ENCODE data around the gene PLPP3.

PLPP3 gene

DNA sequence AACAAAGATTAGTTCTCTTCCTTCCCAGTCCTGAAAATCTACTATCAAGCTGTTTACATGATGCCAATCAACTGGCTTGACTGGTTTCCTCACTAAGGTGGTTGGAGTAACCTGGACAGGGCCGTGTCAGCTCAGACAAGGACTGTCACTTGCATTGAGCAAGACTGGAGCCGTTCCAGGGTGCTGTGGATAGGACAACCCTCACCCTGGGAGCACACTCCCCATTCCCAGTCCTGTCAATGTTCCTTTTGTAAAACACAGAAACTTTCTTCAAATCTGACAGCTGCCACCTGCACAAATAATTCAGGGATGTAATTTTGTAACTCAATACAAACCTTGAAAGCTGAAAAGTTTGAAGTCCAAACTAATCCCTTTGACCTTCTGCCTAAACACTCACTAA is 31.4 kb downstream of the PLPP3 start:
- no peak for DNase-seq (ENCODE audit: low read depth)

DNA sequence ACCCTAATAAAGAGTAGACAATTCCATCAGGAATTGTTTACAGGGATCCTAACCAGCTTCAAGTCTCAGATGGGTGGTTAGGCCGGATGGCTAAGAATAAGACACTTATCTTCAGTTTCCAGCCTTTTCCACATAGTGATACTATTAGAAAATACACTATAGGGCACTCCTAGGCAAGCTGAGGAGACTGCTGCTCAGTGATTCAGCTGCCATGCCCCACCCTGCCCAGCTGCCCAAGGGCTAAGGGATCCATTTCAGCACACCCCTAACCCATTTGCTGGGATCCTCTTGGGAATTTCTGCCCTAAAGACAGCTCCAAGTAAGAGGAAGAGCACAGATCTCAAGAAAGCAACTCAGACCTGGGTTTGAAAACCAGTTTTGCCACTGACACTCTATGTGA is 31.9 kb downstream of the PLPP3 start:
- DNase-seq (ENCODE audit: low read depth) = no peak

DNA sequence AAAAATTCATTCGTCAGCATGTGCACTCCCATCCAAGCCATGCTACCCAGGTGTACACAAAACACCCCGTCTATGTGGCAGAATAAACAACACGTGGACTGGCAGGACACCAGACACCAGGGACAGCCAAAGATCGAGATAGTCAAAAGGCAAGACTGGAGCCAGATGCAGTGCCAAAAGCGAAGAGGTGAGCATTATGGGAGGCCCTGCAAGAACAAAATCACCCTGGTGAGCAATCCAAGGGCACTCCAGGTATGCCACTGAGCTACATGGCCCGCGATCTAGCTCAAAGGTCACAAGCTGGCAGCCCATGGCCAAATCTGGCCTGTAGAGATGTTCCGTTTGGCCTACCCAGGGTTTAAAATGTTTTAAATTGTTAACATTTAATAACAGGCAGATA is 33.7 kb downstream of the PLPP3 start:
- no peak for DNase-seq (ENCODE audit: low read depth)

DNA sequence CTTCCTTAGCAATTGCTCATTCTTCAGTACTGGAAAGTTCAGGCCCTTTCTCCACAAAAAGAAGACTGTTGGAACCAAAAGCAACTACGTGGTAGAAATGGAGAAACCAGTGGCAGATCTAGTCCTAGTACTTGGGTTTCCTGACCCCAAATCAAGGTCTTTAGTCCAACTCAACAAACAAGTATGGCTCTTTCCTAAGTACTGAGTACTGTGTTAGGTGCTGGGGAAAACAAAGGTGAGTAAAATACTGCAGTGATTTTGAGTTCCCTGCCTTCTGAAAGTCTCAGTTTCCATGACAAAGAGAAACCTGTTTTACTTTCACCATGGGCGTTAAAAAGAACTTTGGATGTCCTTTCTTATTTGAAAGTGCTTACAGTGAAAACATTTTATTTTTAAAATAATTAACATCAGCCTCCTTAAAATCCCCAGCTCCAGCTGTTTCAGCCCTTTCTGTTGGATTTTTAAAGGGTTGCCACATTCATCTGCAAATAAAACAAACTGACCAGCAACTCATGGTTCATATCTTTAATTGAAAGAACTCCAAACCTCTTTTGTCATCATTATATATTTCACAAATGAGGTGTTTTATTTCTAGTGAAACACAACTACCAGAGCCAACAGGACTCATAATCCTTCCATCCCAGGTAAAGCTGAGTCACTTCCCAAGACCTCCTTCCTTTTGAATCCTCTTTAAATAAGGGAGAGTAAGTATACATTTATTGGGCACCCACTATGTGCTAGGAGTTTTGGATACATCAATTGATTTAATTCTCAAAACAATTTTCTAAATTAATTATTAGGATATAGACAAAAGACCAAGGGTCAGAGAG is 35.4 kb downstream of the PLPP3 start:
- no peak for DNase-seq (ENCODE audit: low read depth)

DNA sequence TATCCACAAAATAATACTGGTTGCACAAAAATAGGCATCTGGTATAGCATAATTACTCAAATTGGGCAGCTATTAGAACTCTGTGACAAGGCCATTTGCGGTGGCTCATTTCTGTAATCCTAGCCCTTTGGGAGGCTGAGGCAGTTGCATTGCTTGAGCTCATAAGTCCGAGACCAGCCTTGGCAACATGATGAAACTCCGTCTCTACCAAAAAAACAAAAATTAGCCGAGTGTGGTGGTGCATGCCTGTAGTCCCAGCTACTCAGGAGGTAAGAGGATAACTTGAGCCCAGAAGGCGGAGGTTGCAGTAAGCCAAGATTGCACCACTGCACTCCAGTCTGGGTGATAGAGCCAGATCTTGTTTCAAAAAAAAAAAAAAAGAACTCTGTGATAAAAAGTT is 36.7 kb downstream of the PLPP3 start:
- DNase-seq (ENCODE audit: low read depth) = no peak

DNA sequence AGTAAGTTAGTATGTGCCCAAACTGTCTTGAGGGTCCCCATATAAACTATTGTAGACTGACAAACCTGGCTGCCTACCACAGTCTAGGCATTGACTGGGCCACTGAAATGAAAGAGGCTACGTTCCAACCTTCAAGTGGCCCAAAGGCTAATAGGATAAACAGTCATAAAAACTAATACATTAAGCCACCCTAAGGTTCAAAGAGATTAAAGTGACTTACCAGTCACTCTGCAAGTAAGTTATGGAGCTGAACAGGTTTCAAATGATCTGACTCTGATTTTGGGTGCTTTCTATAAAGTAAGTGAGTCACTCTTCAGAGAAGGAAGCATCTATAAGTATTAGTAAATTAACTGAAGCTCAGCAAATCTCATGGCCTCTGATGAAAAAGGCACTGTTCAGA is 38.0 kb downstream of the PLPP3 start:
- DNase-seq (ENCODE audit: low read depth) = no peak

DNA sequence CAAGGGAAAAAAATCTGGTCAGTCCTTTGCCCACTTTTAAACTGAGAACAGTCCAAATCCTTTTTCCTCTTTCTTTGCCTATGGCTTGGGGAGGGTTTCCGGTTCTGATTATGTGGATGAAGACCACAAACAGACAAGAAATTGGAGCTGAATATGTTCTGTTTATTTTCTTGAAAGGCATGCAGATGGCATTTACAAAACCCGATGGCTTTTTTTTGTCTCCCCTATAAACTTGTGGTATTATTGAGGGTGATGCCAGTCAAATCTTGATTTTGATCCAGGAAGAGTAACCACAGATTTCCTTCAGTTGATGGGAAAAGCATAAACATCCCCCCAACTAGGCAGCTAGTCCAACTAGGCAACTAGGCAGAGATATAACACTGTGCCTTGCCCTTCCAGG is 38.9 kb downstream of the PLPP3 start:
- no peak for DNase-seq (ENCODE audit: low read depth)

DNA sequence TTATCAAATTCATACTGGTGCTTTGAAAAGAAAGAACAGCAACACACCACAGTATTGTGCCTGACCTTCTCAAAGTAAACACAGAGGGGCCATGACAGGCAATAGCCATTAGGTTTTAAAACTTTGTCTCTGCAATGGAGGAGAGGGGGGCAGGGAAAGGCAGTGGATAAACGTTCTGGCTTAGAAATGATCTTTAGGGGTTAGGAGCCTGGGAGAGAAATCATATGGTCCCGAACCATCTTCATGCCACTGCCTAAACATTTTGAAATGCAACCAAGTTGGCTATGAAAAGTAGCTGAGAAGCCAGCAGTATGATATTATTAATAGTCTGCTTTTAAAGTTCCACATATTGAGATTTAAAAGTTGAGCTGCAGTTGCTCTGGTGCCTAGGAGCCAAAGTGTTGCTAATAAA is 39.8 kb downstream of the PLPP3 start:
- DNase-seq (ENCODE audit: low read depth) = no peak

DNA sequence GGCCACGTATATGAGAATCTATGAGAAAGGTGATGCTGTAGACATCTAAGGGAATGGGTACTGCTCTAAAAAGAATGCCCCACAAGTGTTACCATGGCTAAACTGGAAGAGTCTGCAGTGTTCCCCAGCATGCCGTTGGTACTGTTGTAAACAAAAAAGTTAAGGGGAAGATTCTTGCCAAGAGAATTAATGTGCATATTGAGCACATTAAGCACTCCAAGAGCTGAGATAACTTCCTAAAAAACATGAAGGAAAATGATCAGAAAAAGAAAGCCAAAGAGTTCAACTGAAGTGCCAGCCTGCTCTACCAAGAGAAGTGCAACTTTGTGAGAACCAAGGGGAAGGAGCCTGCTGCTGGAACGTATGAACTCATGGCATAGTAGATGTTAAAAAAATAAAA is 40.8 kb downstream of the PLPP3 start:
- no peak for DNase-seq (ENCODE audit: low read depth)

DNA sequence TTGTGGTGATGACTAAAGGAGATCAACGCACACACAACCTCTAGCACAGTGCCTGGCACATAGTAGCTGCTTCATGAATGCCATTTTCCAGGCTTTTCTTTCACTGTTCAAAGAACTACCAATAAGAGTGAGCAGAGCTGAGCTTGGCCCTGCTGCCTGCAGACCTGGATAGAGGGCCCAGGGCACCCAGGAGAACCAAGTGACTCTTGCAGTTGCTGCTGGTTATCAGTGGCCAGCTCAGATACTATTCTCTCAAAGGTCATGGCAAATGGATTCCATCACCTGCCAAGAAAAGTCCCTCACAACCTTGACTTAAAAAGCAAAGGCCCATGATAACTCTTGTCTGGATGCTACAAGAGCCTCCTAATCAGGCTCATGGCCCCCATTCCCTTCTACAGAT is 41.7 kb downstream of the PLPP3 start:
- DNase-seq (ENCODE audit: low read depth) = no peak

DNA sequence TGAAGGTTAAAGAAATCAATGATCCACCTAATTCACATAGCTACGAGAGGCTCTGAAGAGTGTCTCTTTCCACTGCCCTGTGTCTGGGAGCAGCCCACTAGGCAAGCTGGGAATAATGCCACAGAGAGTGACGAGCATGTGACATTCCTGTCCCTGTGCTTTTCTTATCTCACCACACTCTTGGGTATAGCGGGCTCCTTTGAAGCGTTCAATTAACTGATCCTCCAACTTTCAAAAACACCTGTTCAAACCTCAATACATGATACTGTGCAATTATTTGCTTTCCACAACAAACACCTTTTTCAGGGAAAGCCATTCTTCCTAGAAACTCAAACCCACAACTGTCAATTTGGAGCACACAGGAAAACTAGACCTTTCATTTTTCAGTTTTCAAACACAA is 43.4 kb downstream of the PLPP3 start:
- no peak for DNase-seq (ENCODE audit: low read depth)

DNA sequence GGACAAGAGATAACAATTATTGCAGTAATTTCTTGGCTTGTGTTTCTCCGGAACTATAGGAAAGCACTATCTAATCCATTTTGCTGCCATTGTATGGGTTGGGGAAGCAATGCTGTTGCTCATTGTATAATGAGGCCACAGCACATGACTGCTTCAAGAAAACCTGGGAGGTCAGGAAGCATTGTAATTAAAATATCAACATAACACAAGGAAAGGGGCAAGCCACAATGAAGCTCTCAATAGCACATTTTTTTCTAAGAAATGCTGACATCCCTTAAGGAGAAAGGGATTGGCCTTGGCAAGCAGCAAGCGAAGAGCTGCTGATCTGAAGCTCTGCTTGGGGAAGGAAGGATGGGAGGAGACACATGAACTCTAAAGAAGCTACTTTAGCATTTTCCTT is 44.0 kb downstream of the PLPP3 start:
- no peak for DNase-seq (ENCODE audit: low read depth)

DNA sequence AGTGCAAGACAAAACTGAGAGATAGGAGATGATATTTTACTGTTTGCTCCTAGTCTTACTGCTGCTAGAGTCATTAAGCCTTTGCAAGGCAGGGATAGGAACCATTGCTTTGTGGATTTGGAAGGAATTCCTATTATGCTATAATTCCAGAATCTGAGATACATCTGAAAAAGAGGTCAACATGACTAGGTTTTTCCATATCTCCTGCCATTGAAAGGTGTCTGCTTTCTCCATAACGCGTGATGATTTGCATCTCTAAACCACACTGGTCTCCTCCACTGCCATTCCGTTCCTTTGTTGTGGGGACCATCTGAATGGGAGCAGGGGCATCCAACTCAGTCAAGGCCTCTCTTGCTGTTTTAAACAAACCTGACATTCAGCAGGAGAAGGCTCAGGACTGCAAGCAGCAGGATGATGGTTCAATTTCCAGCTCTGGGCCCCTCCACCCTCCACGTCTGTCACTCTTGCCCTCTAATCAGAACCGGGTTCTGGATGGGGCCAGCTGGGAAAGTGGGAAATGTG is 45.2 kb downstream of the PLPP3 start:
- DNase-seq (ENCODE audit: low read depth) = no peak

DNA sequence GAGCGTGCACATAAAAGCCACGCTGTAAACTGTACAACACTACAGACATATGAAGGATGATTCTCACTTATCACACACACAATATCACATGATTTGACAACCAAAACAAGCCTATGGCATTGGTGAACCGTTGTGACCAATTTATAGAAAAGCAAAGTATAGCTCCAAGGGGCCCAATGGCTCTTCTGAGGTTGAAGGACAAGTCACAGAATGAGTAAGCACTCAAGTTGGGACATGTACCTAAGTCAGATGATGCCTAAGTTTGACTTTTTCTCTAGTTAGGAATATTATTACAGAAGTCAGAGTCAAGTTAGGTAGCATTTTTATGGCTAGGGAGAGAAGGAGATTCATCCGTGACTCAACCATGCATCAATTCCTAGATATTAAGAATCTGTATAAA is 45.7 kb downstream of the PLPP3 start:
- DNase-seq (ENCODE audit: low read depth) = no peak

DNA sequence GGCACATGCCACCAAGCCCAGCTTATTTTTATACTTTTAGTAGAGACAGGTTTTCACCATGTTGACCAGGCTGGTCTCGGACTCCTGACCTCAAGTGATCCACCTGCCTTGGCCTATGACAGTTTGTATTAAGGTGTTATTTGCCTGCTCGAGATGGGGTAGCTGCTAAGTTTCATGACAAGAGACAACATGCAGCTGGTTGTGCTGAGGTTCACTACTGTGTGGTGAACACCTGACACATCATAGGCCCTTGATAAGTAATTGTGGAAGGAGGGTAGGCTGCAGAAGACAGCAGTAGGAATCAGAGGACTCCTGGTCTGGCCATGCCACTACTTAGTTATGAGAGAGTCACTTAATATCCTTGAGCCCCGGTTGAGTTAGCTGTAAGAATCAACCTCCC is 46.2 kb downstream of the PLPP3 start:
- no peak for DNase-seq (ENCODE audit: low read depth)

DNA sequence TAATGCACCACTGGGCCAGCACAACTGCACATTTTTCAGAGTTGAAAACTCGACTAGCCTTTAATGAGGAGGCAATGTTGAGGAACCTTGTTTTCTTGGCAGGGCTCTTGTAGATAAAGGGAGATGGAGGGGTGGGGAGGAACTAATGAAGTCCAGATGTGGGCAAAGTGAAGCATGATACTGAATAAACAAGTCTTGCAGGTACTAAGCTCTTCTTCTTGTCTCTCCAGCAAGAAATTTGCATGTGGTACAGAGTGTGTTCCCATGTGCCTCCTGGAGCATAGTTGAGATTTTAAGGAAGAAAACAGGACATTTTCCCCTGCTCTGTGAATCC is 47.0 kb downstream of the PLPP3 start:
- DNase-seq (ENCODE audit: low read depth) = no peak

DNA sequence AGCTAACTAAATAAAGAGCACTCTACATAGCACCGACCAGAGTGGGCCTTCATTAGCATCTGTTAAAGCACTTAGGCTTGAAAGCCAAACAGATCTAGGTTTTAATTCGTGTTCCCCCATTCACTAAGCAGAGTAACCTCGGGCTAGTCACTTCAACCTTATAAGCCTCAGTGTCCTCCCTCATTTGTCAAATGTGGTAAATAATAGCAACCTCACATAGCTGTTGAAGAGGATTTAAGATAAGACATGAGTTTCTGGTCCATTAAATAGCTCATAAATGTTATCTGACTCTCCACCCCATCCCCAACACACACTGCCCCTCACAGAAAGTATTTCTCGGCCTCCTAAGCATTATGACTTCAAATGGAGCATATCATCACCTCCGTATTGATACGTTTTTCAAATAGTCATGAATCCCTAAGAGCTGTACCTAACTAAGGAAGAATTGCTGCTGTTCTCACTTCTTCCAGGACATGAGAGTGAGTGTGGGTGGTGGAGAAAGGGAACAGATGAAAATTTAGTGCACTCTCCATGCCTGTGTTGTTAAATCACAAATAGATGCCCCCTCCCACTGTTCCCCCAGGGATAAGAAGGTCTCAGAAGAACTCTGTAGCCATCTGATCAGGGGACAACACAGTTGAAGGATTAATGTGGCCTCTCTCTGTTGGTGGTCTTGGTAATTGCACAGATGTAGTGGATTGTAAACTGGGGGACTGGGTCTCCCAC is 47.6 kb downstream of the PLPP3 start:
- no peak for DNase-seq (ENCODE audit: low read depth)

DNA sequence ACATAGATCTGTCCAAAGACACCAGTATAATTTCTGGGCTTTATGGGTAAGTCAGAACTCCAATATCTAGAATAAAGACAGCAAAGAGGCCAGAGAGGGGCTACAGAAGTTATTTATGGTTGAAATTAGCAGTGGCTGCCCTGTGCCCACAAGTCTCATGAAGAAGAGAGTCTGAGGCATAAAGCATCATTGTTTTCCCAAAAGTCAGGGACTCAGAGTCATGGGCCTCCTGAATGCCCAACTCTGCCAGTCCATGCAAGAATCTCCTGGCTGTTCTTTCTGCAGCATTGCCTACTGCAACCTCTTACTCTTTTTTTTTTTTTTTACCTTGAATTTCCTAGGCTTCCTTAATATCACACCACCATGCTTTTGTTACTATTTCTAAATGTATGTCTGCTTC is 49.6 kb downstream of the PLPP3 start:
- DNase-seq (ENCODE audit: low read depth) = no peak

DNA sequence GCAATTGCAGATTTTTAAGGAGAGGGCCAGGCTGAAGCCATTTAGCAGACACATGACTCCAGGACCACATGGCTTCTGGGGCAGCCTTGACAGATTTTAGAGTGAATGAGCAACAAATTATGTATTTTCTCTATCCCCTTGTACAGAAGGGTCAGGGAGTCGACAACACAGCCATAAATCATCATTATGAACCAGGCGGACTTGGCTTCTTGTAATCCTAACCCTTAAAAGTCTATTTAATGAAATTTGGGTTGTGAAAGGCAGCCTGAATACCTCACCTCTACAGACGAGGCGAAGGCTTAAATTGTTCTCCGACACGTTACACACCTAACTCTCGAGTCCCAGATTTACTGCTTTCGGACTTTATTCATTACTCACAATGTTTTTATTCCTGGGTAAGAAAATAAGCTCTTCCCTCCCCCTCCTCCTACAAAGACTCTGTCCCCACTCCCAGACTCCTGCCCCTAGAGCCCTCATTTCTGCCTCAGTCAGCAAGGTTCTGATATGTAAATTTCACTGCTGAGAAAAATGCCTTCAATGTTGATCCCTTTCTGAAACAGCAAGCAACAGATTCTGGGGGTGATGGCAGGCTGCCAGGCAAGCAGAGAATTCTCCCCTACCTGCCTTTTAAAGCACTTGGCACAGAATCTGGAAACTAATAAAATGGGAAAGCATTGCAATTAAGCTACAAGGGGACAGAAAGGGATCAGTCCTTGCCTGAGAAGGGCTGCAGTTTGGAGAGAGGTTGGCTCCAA is 51.6 kb downstream of the PLPP3 start:
- DNase-seq (ENCODE audit: low read depth) = no peak

DNA sequence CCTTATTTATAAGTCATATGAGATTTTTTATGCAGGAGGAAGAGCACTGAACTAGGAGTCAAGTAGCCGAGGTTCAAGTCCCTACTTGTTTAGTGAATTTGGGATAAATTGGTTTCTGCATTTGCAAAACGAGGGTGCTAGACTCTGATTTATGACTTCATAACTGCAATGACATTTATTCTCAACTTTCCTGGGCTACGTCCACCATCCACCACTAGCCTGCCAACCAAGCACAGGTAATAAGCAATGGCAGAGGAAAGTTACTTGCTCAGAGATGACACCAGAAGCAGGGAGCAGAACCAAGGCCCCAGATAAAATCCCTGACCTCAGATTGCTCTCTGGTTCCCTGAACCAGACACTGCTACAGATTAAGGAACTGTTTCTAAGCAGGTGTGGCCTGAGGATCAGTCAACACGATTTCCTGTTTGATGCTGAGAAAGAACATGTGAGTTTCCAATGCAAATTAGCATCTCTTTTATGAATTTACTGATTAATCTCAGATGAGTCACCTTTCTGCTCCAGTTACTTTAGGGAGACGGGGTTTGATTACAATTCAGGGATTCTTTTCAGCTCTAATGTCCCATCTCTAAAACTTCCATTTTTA is 52.7 kb downstream of the PLPP3 start:
- DNase-seq (ENCODE audit: low read depth) = no peak

DNA sequence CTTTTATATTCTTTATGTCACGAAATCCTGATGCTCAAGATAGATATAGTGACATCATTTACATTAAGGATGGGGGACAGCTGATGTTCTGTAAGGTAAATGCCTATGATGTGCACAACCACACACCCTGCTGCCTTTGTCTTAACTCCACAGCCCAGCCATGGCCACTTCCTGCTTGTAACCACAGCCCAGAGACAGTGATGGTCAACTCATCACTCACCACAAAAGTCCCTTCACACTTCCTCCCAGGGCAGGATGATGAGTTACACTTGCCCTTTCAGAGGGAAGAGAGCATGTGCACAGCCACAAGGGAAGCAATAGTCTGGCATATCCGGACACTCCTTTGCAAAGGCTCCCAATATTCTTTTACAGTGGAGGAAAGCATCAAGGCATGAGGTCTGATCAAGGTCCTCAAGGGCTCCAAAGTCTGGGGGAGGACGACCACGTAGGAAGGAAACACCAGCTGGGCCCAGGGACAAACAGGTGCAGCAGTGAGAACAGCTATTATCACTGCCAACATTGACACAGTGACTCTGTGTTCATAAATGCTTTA is 53.8 kb downstream of the PLPP3 start:
- no peak for DNase-seq (ENCODE audit: low read depth)

DNA sequence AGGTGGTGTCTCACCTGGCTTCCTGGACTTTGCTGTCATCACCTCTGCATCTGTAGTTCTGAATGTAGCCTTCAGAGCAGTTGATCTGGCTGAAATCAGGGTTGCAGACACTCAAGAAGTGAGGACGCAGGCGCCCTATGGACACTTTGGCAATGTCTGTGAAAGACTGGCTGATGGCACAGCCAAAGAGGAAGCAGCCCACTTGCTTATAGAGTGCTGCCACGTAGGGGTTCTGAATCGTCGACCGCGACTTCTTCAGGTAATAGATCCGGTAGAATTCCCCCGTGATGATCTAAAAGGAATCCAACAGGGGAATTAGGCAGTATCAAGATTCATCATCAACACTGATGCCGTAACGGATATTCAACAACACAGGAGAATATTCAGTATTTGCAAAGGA is 55.1 kb downstream of the PLPP3 start:
- no peak for DNase-seq (ENCODE audit: low read depth)

All from HS-27A (cell line).